Dermis microvascular lymphatic vessel endothelial cell (primary cell): ENCODE measurements around the gene CTDSP2. TPM values are rescaled to one million over a fixed set of nuclear protein-coding genes. Genes with fewer than 3 reads are reported as not detected.

Source experiments
- DNase-seq, 2 donors: peaks; one replicate each; pipeline versions ENCODE4 v3.0.0 to v3.0.0-alpha.2; 2010; ENCODE audit warnings: low read depth in 2 of 2
- total RNA-seq: library from RNA; depleted of rRNA; stranded (reverse); fragments of >200 nt; gene quantifications from 2 replicates; pipeline ENCODE4 v1.2.1, GENCODE V29; 2014

Gene CTDSP2
- total RNA-seq, 1 donor from 2014 or later = 46.9 TPM

DNA sequence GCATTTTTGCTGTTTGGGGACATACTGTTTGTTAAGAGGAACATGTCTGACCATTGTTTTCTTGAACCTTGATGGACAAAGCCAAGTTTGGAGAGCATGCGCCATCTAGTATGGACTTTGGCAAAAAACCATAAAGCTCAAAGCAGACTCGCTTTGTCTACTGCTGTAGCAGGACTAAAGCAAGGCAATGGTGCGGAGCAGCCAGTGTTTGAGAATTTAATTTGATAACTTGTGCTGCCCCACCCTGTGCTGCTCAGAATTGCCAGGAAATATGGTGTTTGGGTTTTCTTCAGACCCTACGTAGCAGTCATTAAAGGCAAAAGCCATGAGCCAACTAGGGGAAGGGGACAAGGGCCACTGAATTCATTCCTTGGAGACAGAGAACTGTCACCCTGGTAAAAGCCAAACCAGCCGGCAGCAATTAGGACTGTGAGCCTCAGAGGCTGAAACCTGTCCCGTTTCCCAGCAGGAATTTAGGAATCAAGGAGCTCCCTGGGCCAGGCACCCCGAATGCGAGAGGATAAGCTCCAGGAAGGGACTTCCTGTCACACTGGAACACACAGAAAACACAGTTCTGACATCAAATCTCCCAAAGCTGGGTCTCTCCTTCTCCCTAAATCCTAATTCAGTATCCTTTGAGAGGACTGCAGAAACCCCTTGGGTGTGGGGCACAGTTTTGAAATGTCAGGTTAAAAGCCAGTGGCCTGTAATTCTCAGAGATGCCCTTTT, 29.1 kb downstream of the CTDSP2 start:
- no peak for DNase-seq

DNA sequence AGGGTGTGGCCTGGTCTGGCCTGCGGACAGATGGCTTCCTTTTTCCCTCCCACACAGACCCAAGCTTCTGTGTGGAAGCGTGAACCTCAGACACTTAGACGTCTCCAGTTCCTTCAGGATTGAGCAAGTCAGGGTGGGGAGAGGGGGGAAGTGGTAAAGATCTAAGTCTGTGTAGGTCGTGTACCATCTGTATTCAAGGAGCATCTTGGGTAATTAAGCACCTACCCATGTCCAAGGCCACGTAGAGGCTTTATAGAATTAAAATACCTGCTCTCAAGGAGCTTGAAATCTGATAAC, 29.7 kb downstream of the CTDSP2 start:
- DNase-seq = no peak

DNA sequence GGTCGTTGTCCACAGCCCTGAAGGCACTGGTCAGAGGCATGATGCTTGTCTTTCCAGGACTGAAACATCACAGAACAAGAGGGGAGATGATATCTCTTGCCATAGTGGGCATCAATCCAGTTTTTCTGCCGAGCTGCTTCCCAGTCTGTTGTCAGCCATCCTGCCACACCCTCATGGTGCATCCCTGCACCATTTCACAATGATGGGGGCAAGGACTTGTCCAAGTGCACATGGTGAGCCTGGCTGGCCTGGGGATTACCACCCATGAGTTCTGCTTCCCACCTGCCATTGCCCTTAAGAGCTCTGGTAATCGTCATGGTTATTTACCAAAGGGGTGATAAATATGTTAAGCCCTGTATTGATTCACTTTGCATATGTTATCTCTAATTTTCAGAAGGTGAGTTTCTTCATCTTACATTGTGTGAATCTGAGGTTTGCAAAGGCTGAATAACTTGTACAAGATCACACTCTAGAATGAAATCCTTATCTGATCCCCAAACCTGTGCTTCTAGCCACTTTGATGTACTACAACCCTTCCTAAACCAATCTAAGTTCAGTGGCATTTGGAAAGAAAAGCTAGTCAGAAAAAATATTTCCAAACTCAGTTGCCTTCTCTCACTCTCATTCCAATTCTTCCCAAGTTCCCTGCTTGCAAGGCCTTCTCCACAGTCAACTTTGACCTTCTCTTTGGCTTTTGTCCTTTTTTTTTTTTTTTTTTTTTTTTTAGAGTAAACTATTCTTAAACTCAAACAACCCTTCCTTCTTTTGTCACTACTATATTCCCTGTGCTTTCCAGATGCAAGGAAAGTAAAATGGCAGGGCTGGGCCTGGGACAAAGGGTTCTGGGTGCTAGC, 30.3 kb downstream of the CTDSP2 start:
- DNase-seq = no peak

DNA sequence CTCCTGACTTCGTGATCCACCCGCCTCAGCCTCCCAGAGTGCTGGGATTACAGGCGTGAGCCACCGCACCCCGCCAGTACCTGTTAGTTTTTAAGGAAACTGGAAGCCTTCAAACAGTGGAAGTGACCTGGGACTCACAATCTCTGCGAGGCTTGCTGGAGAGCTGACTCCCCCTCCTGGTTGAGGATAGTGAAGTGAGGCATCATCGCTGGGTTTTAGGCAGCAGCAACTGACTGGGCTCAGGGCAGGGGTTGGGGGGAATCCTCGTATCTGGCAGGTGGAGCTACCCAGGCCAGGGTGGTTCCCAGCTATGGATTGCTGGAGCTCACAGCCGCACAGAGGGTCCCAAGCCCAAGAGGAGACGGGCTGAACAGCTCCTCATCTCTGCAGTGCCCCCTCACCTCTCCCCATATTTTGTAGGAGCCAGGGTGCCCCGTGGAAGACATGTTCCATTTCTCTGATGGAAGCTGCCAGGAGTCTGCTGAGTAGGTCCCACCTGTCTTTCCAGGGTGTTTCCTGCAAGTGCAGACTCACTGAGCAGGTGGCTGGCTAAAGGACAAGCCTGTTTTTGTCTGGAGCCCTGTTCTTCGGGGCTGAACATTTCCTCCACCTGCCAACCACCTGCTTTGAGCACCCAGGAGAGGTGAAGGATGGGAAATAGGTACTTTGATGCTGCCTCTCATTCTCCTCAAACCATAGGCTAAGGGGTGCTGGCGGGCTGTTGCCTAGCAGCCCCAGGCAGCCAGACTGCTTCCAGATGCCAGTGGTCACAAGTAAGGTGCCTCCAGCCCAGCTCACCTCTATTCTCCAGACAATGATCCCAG, 31.1 kb downstream of the CTDSP2 start:
- DNase-seq = no peak

DNA sequence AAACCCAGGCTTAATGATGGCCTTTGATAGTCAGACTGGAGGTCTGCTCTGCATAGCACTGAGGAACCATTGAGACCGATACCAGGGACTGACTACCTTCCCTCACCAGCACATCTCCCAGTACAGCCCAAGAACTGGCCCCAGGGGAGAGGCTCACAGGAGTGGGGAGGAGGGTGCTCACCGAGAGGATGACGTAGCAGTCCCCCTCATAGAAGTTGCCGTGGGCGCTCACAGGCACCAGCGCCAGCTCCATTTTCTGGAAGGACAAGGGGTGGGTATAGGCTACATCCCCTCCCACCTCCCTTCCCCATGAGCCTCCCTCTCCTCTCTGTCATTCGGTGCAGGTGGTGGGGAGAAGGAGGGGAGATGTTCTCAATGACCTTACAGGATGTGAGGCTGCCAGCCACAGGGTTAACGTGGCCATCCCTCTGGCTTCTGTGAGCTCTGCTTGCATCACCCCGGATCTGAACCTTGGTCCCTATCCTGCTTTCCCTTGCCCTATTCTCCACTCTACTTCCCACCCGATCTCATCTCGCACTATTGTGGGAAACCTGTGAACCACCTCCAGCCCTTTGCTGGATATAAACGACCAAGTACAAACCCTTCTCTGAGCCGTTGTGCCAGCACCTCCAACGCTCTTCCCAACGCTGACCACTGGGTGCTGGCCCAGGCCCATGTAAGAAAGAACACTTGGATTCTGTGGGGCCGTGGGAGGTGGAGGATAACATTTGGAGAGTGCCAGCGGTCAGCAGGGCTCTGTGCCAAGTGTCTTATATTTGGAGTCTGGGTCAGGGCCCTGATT, 32.4 kb downstream of the CTDSP2 start:
- DNase-seq = no peak

DNA sequence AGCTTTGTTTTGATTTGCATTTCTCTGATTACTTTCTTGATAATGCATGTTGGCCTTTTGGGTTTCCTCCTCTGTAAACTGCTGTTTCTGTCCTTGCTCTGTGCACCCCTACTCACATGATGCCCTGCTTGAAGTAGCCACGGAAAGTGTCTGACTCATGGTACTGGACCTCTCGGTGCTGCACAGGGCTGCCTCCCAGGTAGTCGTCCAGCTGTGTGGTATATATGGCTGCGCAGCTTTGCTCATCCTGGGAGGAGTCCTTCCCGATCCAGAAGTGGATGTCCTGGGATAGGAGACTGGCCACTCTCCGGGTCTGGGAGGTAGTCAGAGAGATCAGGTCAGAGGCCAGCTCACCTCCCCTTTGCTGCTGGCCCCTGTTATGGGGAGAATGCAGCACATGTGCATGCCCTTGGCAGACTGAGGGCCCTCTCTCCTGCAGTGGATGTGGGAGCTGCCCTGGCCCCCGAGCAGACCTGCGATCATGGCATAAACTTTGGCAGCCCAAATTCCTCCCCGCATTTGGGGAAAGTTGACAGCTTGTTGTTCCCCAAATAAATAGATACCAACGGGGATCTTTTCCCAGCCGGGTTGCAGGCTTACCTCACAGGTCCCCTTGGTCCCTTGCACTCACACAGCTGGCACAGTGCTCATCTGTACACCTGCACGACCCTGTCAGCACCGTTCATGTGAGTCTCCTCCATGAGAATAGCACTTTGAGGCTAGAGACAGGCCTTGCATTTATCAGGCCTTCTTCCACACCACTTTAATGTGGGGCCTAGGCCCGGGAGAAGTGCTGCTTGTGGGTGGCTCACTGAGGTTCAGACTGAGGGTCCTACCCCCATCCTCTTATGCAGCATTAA, 33.2 kb downstream of the CTDSP2 start:
- no peak for DNase-seq

DNA sequence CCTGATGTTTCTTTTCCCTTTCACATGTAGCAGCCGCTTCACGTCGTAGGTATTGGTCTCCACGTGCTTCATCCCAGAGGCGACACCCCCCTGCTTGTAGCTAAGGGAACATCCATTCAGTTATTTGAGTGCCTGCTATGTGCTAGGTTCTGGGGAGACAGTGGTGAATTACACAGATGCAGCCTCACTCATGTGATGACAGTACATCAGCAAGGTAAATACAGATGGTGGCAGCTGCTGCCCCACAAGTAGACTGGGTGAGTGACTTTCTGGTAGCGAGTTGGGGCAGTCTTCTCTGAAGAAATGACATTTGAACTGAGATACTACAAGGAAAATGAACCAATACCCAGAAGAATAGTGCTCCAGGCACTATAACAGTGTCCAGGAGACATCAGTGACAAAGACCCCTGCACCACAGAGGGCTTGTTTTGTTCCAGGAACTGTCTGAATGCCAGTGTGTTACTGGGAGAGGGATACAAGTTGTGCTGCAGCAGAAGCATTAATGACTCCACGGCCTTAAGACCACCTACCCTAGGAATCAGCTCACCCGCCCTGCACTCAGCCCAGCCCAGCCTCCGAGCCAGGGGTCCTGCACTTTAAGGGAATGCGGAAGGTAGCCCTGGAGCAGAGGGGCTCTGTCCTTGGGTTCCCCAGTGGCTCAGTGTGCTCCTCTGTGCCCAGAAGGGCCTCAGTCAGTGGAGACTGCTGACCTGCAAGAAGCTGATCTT, 35.3 kb downstream of the CTDSP2 start:
- no peak for DNase-seq

DNA sequence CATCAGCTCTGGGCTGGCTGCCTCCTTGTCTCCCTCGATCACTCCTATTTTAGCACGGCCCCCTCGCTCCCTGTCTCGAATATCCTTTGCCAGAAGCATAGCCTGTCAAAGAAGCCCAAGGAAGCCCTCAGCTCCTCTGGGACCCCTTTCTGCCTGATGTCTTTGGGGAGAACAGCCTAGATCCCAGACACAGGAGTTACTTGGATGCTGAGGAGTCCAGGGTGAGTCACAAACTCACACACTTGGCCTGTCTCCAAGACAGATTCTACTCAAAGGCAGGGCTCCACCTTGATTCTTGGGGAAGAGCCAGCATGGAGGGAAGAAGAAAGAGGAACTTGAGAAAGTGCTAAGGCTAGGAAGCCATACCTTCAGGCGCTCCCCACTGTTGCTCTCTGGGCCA, 36.1 kb downstream of the CTDSP2 start:
- no peak for DNase-seq

DNA sequence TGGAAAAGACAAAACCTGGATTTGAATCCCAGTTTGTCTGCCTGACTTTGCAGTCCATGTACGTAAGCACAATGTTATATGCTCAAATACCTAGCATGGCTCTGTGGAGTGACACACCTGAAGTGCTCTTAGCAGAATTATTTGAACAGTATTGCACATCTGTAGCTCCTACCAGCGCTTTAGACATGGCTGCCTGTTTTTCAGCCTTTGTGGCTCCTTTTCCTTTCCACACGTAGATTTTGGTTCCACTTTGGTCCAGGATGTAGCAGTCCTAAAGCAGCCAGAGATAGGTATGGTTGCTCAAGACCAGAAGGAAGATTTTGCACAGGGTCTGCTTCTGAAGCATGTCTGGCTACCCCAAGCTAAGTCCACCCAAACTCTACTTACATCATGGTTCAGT, 37.1 kb downstream of the CTDSP2 start:
- no peak for DNase-seq

DNA sequence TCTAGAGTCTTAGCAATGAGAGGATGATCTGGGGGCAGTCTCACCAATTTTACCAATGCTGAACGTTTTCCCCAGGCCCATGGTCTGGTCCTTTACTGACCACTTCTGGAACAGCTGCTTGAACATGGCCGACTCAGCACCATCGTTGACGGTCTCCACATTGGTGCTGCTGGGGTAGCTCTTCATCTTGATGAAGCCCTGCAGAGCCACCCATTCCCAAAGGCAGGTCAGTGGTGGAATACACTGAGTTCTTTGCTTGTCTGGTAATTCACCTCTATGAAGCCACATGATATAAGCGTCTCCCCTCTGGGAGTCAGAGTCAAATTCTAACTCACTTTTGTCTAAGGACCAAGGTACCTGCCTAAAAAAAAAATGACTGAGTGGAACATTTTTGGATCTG, 38.2 kb downstream of the CTDSP2 start:
- no peak for DNase-seq

DNA sequence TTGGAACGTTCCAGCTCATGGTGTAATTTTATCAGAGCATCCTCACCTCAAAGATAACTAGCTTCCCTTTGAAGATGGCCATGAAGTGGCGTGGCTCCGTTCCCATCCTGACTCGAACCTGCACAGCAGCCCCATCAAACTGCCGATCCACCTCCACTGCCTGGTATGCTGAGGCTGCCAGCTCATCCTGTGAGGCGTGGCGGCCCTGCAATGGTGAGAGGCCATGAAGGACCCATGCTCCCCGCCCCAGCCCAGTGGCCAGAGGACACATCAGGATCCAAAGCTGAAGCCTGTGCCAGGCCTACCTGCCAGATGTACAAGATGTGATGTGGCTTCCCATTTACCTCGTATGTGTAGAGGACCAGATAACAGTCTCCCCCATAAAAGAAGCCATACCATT, 39.2 kb downstream of the CTDSP2 start:
- DNase-seq = no peak

DNA sequence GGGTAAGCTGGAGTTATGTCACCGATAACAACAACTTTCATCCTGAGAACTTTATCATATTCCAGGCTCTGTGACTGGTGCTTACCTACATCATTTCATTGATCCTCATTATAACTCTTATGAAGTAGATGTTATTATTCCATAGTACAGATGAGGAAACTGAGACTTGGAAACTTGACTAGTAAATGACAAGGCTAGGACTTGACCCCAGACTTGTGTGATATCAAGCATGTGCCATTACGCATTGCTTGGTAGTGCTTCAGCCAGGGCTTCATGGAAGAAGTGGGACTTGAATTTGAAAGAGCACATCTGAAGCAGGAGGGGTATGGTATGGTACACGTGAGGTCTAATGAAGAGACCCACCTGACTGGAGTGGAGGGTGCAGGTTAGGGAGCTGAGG, 39.9 kb downstream of the CTDSP2 start:
- no peak for DNase-seq

DNA sequence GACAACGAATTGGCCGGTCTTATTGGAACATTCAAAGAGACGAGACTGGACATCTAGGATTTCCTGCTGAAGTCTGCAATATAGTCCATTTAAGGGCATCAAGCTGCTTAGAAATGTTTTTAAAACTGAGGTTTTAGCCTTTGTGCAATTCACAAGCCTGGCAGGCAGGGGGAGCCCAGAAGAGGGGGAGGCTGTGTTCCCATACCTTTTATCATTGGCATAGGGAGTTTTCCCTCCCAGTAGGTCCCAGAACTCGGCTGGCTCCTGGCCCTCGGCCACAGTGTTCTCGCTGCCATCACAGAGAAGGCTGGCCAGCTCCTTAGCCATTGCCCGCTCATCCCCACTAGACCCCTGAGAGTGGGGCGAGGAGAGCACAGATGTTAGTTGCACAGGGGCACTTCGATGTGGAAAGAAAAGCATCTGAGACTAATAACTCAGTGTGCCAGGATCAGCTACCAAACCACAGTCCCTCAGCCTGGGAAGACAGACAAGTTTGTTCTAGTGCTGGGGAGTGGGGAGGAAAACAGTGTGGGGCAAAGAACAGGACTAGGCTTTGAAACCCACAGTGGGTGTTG, 43.1 kb downstream of the CTDSP2 start:
- DNase-seq = peak; percentile 29 to 51

DNA sequence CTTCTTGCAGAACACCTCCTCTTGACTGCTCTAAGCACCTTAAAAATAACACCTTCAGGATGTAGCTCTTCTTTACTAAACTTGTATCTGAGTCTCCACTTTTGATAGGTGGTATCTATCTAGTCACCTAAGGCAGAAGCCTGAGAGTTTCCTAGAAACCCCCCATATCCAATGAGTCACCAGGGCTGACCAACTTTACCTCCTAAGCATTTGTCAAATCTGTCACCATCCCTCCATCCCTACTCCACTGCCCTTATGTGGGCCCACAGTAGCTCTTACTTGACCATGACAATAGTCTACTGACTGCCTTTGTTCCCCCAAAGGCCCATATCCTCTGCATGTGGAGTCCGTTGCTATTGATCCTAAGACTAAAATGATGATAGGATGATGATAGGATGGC, 43.9 kb downstream of the CTDSP2 start:
- no peak for DNase-seq

DNA sequence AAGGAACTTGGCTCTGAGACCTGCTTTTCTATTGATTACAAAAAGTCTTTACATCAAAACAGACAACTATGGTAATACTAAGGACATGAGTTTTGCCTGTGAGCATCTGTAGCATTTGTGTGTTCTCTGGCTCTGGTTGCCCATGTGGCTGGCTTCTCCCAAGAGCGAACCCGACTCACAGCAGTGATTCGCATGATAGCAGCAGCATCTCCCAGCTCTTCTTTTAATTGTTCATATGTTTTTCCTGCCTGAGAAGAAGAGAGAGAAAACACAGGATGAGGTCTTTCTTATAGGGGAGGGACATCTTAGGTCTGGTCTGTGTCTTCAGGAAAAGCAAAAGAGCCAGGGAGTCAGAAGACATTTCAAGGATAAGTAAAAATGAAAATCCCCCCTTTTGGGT, 45.6 kb downstream of the CTDSP2 start:
- DNase-seq = no peak

DNA sequence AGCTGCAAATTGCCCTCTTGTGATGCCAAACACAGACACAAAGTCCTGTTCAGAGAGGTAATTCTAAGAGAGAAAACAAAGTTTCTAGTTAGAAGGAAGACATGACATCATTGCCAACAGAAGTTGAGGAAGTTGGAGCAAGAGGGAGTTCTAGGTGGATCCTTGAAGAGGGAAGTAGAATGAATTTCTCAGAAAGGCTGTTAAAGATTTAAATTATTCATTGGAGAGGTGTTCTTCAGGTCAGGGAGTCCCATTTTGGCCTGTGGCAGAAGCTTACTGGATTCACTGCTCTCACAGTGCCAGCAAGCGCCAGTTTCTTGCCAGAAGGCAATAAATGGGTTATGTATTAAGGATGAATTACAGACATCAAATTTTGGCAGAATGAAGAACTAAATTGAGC, 48.6 kb downstream of the CTDSP2 start:
- DNase-seq = no peak

DNA sequence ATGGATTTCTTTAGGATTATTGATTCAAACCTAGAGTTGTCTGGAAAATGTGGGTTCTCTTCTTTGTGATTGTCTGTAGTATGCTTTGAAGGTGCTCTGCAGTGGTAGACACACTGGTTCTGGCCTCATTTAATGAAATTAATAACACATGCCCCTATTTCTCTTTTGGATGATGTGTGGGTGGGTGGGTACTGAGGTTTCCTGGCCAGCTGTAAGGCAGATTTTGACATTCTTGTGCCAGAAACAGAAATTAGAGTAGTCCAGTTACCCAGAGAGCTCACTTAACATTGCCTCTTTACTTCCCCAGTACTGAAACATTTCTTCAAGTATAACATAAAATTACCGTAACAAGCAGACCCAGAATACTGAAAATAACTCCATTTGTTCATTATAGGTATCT, 49.5 kb downstream of the CTDSP2 start:
- DNase-seq = no peak

DNA sequence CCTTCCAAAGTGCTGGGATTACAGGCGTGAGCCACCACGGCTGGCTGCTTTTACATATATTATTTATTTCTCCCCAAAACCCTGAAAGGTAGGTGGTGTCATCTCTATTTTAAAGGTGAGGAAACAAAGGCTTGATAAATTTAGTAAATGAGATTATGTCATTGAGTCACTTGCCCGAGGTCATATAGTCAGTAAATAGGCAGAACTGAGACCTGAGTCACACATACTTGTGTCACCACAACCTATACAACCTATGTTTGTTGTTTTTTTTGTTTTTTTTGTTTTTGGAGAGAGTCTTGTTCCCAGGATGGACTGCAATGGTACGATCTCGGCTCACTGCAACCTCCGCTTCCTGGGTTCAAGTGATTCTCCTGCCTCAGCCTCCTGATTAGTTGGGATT, 51.2 kb downstream of the CTDSP2 start:
- no peak for DNase-seq

DNA sequence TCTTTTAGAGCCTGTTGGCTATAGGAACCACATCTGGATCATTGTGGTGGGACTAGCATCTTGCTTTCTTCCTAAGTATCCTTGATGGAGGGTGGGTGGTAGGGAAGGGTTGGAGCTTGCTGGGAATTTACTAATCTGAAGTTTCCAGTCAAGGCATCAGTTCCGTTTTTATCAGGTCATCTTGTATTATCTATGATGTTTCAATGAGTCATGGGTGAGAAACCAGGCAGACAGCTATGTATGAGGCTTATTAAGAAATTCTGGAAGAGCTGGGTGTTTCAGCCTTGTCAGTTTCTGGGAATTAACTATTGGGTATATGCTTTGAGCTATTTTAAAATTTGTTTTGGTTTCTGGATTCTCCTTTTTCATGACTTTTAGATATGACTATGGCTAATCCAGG, 52.6 kb downstream of the CTDSP2 start:
- peak in 1 of 2 donors; percentile 25 for DNase-seq

DNA sequence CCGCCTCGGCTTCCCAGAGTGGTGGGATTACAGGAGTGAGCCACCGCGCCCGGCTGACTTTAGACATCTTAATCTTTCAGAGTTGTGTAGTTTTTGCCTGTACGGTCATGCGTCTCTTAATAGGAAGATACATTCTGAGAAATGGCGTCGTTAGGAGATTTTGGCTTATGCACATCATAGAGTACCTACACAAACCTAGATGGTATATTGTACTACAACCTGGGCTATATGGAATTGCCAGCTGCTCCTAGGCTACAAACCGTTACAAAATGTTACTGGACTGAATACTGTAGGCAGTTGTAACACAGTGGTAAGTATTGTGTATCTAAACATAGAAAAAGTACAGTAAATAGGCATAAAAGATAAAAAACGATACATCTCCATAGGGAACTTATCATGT, 62.7 kb downstream of the CTDSP2 start:
- DNase-seq = no peak
